Astrocyte of the spinal cord (primary cell): ENCODE data around the gene MRPL36.

Source experiments
- DNase-seq: peaks from one replicate; pipeline ENCODE4 v3.0.0; 2011; ENCODE audit warnings: low read depth, low spot score
- H3K4me3 ChIP-seq: 2 replicates; pipeline ENCODE4 v1.5.1; 2011; ENCODE audit warnings: low read depth, mild to moderate bottlenecking, low read length, moderate library complexity
- CTCF ChIP-seq: IDR thresholded peaks from 2 replicates; pipeline ENCODE4 v1.5.1; 2012; ENCODE audit warnings: low read depth, mild to moderate bottlenecking, low read length, inconsistent platforms
- in situ Hi-C: cut with HindIII; loops from 2 replicates; pipeline ENCODE4 v1.10.0; 2017; ENCODE audit warnings: low sequenced_read_pairs

MRPL36 gene

GRCh38 chr5:1814183-1815020 is 14.8 kb upstream of the MRPL36 start:
- no peak for TF ChIP-seq CTCF
- H3K4me3 ChIP-seq = no peak overlapping the region
- DNase-seq = no peak
- in situ Hi-C loops = no loop called here

- no peak overlapping the region for H3K4me3 ChIP-seq
- TF ChIP-seq CTCF = no peak
- in situ Hi-C loops = no loop called here
- no peak for DNase-seq
These were observed 11.0 kb upstream of the MRPL36 start for GRCh38 chr5:1810581-1811101.

GRCh38 chr5:1809416-1810035 is 9.9 kb upstream of the MRPL36 start:
- in situ Hi-C loops = no loop called here
- no peak for DNase-seq

GRCh38 chr5:1808439-1808838 is 8.8 kb upstream of the MRPL36 start:
- no peak for TF ChIP-seq CTCF
- in situ Hi-C loops = no loop called here
- H3K4me3 ChIP-seq = no peak overlapping the region
- DNase-seq = peak; percentile 78

More at GRCh38 chr5:1809416-1810035, 9.9 kb upstream of the MRPL36 start:
- H3K4me3 ChIP-seq = no peak overlapping the region
- TF ChIP-seq CTCF = no peak

GRCh38 chr5:1807451-1808185 is 8.0 kb upstream of the MRPL36 start:
- no peak overlapping the region for H3K4me3 ChIP-seq
- in situ Hi-C loops = no loop called here
- no peak for DNase-seq
- no peak for TF ChIP-seq CTCF

- DNase-seq = no peak
- no peak overlapping the region for H3K4me3 ChIP-seq
- no peak for TF ChIP-seq CTCF
- in situ Hi-C loops = no loop called here
These were observed 7.3 kb upstream of the MRPL36 start for GRCh38 chr5:1806974-1807373.
